Ishikawa (cell line): ENCODE measurements around the gene EHBP1L1.

Experiments
- EGR1 ChIP-seq: IDR thresholded peaks from 2 replicates; pipeline ENCODE4 v1.6.1; 2012
- MAX ChIP-seq: IDR thresholded peaks from 2 replicates; pipeline ENCODE4 v1.6.1; 2012
- REST ChIP-seq: IDR thresholded peaks from 2 replicates; pipeline ENCODE4 v1.6.1; 2012; ENCODE audit warnings: low read depth, mild to moderate bottlenecking
- TAF1 ChIP-seq: IDR thresholded peaks from 2 replicates; pipeline ENCODE4 v1.6.1; 2012; ENCODE audit warnings: low read depth, mild to moderate bottlenecking
- YY1 ChIP-seq: IDR thresholded peaks from 2 replicates; pipeline ENCODE4 v1.6.1; 2012; ENCODE audit warnings: low read depth

GRCh38 chr11:65634440-65634839 lies 58.6 kb downstream of the EHBP1L1 start:
- no peak for TF ChIP-seq REST
- no peak for TF ChIP-seq TAF1
- no peak for TF ChIP-seq MAX
- no peak for TF ChIP-seq YY1
- TF ChIP-seq EGR1 = no peak
